Stimulated activated memory B cell treated with anti-CD40 and anti-IgM and Interleukin-4, amounts not matched to agents 10 μg/mL and 1 μg/mL and 100 μg/mL, for 72 hours (primary cell): ENCODE measurements around the gene LPP.

Source experiments
- ATAC-seq: fragments of 150-1000 bp; cut with Tn5 transposase; 2 replicates; pipeline ENCODE4 v1.10.0; 2021
- H3K27ac Mint-ChIP-seq: one replicate; pipeline ENCODE4 v1.8.0; 2022; ENCODE audit warnings: mild to moderate bottlenecking, mixed read lengths
- H3K27me3 Mint-ChIP-seq: one replicate; pipeline ENCODE4 v1.8.0; 2022; ENCODE audit warnings: mixed read lengths
- H3K36me3 Mint-ChIP-seq: one replicate; pipeline ENCODE4 v1.8.0; 2022; ENCODE audit warnings: mixed read lengths
- H3K4me1 Mint-ChIP-seq: one replicate; pipeline ENCODE4 v1.8.0; 2022; ENCODE audit warnings: mixed read lengths
- H3K4me3 Mint-ChIP-seq: one replicate; pipeline ENCODE4 v1.8.0; 2022; ENCODE audit warnings: mild to moderate bottlenecking, moderate library complexity, mixed read lengths
- H3K9me3 Mint-ChIP-seq: one replicate; pipeline ENCODE4 v1.8.0; 2022; ENCODE audit warnings: mixed read lengths

LPP gene

DNA sequence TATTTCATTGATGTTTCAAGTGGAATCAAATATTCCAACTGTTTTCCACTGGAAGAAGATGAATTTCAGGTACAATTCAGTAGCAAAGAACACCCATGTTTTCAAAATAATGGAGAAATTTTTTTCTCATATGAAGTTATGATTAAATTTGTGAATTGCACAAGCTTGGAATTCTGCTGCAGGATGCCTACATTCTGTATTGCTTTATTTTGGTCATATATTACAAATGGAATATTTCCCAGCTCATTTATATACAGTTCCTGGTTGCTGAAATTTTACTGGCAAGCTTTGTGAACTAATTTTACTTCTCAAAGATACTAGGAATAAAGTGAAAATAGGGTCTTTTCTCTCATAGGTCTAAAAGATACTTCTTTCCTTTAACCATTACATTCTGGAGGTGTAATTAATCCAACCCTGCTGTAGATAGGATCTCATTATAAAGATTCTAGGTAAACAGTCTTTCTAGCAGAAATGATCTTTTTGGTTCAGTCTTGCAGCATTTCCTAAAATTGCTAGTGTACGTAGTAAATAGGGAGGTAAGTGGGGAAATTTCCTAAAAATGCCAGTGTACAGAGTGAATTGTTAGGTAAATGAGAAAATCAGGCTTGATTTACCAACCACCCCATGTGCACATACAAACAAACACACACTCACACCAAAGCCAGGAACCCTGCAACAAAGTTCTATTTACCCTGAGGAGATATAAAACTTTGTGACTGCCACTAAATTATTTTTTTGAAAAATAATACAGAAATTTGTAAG lies 624.3 kb downstream of the LPP start:
- no peak for ATAC-seq
- Mint-ChIP-seq H3K27ac (no peak overlapping the region), H3K4me3 (no peak overlapping the region), H3K4me1 (no peaks in the 10 kb centered on the region), H3K36me3 (peaks cover 12% of the 10 kb centered on the region), H3K9me3 (no peaks in the 10 kb centered on the region), H3K27me3 (no peaks in the 10 kb centered on the region)

DNA sequence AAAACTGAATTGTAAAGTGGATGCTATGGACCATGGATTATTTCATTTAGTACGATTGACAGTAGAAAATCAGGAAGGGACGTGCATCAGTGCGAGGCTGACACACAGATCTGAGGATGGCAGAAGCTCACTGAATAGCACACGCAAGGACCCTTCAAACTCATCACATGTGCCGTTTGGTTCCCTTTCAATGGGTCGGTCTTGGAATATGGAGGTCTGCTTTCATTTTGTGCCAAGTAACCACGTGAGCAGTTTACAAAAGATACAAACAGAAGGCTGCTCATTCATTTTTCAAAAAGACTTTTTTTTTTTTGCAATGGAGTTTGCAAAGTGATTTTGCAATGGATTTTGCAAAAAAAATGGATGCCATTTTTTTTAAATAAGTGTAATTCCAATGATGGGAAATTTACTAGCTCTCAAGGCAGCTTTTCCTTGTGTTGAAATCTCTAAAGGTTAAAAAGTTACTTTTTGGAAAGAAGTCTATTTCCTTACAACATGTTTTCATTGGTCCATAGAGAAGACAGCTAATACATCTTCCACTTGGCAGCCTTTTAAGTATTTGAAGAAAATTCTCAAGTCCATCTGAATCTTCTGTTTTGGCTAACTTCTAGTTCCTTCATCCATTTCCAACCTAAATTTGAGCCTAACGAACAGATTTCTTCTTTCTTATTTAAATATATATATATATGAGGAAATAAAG lies 625.5 kb downstream of the LPP start:
- Mint-ChIP-seq H3K27ac (no peak overlapping the region), H3K4me1 (no peaks in the 10 kb centered on the region), H3K27me3 (no peaks in the 10 kb centered on the region), H3K9me3 (peaks cover 3% of the 10 kb centered on the region), H3K4me3 (no peak overlapping the region), H3K36me3 (peaks cover 12% of the 10 kb centered on the region)
- no peak for ATAC-seq

DNA sequence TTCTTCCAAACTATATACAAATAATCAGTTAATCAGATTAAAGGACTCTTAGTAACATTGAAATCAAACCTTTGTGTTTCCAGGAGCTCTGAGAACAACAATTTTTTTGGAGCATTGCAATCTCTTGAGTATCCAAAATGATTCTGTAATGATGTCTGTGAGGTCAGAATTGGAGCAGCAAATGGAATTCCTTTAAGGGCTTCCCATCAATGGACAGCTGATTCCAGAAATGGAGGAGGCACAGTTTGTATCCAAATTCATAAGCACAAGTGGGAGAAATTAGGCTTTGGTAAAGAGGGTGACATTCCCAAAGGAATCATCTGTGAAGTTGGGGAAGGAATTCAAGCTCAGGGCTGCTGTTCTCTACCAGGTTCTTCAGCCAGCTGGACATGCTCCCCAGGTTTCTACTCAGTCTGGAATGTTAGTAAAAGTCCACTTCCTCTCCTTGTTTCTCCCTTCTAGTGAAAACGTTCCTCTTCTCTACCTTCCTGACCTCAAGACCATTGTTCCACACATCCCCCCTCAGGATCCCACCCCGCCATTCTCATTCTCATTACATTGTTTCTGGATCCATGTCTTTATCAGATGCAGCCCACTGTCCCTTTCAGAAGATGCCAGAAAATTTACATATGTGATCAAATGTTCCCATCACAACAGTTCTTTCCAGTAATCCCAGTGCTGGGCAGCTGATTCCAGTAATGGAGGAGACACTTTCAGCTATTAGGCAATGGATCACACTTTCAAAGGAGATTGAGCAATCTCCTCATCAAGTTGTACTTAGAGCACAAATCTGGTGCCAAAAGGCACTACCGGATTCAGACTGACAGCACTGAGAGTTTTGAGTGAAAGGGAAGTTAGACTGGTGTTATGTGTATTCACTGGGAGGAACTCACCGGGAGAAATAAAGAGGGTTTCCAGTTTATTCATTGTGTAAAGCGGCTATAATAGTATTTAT lies 626.5 kb downstream of the LPP start:
- H3K27me3 Mint-ChIP-seq, result no peaks in the 10 kb centered on the region
- no peak overlapping the region for H3K4me3 Mint-ChIP-seq
- H3K36me3 Mint-ChIP-seq, result peaks cover 12% of the 10 kb centered on the region
- no peak overlapping the region for H3K27ac Mint-ChIP-seq
- H3K4me1 Mint-ChIP-seq, result no peaks in the 10 kb centered on the region
- peaks cover 3% of the 10 kb centered on the region for H3K9me3 Mint-ChIP-seq
- ATAC-seq, result no peak

GRCh38 chr3:188782613-188783124 lies 628.7 kb downstream of the LPP start:
- peaks cover 3% of the 10 kb centered on the region for H3K9me3 Mint-ChIP-seq
- no peaks in the 10 kb centered on the region for H3K27me3 Mint-ChIP-seq
- no peaks in the 10 kb centered on the region for H3K4me1 Mint-ChIP-seq
- H3K36me3 Mint-ChIP-seq, result peaks cover 12% of the 10 kb centered on the region
- H3K4me3 Mint-ChIP-seq, result no peak overlapping the region
- no peak overlapping the region for H3K27ac Mint-ChIP-seq
- ATAC-seq, result no peak

GRCh38 chr3:188786424-188786823 lies 632.5 kb downstream of the LPP start:
- peaks cover 3% of the 10 kb centered on the region for H3K9me3 Mint-ChIP-seq
- no peak overlapping the region for H3K27ac Mint-ChIP-seq

DNA sequence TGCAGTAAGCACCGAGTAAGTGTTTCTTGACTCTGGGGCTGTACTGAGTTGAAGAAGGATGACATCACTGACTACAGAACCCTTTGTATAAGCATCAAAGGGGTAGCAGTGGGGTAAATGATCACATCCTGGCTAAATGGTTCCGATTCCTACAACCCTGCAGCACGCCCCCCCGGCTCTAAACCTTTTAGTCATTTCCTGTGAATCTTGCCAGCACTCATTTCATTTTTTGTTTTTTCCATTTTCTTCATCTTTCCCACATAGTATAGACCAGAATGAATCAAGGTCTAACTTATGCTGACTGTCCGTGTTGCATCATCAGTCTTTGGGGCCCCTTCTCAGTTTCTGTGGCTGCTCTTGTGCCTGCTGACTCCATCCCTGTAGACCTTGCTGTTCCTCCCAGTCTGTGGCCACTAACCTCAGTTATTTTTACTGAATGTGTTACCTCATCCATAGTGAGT lies 634.7 kb downstream of the LPP start:
- peak; percentile 34 for ATAC-seq
- Mint-ChIP-seq H3K36me3 (no peaks in the 10 kb centered on the region), H3K9me3 (peaks cover 3% of the 10 kb centered on the region), H3K27me3 (no peaks in the 10 kb centered on the region), H3K27ac (no peak overlapping the region), H3K4me1 (no peaks in the 10 kb centered on the region), H3K4me3 (no peak overlapping the region)

More at GRCh38 chr3:188786424-188786823, 632.5 kb downstream of the LPP start:
- Mint-ChIP-seq H3K4me3 (no peak overlapping the region), H3K4me1 (no peaks in the 10 kb centered on the region), H3K36me3 (no peaks in the 10 kb centered on the region), H3K27me3 (no peaks in the 10 kb centered on the region)
- ATAC-seq, result no peak

GRCh38 chr3:188789251-188789650 lies 635.3 kb downstream of the LPP start:
- ATAC-seq, result no peak
- Mint-ChIP-seq H3K27ac (no peak overlapping the region), H3K4me1 (no peaks in the 10 kb centered on the region)

GRCh38 chr3:188791311-188791710 lies 637.4 kb downstream of the LPP start:
- no peak for ATAC-seq
- no peak overlapping the region for H3K4me3 Mint-ChIP-seq

More at GRCh38 chr3:188789251-188789650, 635.3 kb downstream of the LPP start:
- no peaks in the 10 kb centered on the region for H3K9me3 Mint-ChIP-seq
- no peak overlapping the region for H3K4me3 Mint-ChIP-seq
- H3K27me3 Mint-ChIP-seq, result no peaks in the 10 kb centered on the region
- no peaks in the 10 kb centered on the region for H3K36me3 Mint-ChIP-seq

DNA sequence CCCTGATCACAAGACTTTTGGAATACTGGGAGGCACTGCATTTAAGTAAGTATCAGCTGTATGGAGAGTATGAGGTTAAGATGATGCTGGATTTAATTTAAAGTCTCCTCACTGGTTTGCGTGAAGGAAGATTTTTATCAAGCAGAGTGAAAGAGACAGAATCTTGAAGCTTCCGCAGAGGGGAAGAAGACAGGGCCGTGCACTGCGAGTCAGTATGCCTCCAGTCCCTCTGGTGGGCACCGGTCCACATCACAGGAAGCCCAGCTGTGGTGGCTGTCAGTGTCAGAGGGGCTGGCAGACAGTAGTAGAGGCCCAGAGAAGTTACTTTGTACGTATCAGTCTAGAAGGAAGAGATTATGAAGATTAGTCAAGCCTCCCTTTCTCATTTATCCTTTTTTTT lies 638.8 kb downstream of the LPP start:
- no peak overlapping the region for H3K27ac Mint-ChIP-seq
- no peak for ATAC-seq
- H3K9me3 Mint-ChIP-seq, result no peaks in the 10 kb centered on the region
- peaks cover 18% of the 10 kb centered on the region for H3K4me1 Mint-ChIP-seq
- H3K4me3 Mint-ChIP-seq, result no peak overlapping the region
- H3K36me3 Mint-ChIP-seq, result no peaks in the 10 kb centered on the region
- H3K27me3 Mint-ChIP-seq, result no peaks in the 10 kb centered on the region

More at GRCh38 chr3:188791311-188791710, 637.4 kb downstream of the LPP start:
- no peaks in the 10 kb centered on the region for H3K36me3 Mint-ChIP-seq
- H3K9me3 Mint-ChIP-seq, result no peaks in the 10 kb centered on the region
- no peaks in the 10 kb centered on the region for H3K27me3 Mint-ChIP-seq
- no peak overlapping the region for H3K27ac Mint-ChIP-seq
- peaks cover 11% of the 10 kb centered on the region for H3K4me1 Mint-ChIP-seq

GRCh38 chr3:188796122-188796631 lies 642.2 kb downstream of the LPP start:
- peak; percentile 95 for ATAC-seq
- H3K36me3 Mint-ChIP-seq, result no peaks in the 10 kb centered on the region
- H3K4me3 Mint-ChIP-seq, result no peak overlapping the region
- no peaks in the 10 kb centered on the region for H3K27me3 Mint-ChIP-seq
- H3K4me1 Mint-ChIP-seq, result peaks cover 18% of the 10 kb centered on the region
- no peaks in the 10 kb centered on the region for H3K9me3 Mint-ChIP-seq
- H3K27ac Mint-ChIP-seq, result peak overlapping the region; percentile 7

DNA sequence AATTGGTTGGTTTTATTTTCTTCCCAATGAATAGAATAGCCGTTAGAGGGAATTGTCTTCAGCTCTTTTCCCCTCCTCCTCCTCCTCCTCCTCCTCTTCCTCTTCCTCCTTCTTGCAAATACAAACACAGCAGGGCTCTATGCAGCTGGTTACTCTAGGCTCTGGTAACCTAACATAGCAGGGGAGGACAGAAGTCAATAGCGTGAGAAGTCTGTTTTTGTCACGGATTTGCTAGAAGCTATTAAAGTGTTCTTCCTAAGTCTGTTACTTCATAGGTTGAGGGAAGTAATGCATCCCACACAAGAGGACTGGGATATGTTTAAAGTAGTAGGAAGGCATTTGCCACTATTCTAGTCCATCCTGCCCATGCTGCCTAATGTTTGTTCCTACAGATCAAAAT lies 643.1 kb downstream of the LPP start:
- Mint-ChIP-seq H3K36me3 (no peaks in the 10 kb centered on the region), H3K4me3 (no peak overlapping the region), H3K9me3 (no peaks in the 10 kb centered on the region), H3K27me3 (no peaks in the 10 kb centered on the region), H3K27ac (peak overlapping the region; percentile 7), H3K4me1 (peaks cover 18% of the 10 kb centered on the region)
- ATAC-seq, result no peak

DNA sequence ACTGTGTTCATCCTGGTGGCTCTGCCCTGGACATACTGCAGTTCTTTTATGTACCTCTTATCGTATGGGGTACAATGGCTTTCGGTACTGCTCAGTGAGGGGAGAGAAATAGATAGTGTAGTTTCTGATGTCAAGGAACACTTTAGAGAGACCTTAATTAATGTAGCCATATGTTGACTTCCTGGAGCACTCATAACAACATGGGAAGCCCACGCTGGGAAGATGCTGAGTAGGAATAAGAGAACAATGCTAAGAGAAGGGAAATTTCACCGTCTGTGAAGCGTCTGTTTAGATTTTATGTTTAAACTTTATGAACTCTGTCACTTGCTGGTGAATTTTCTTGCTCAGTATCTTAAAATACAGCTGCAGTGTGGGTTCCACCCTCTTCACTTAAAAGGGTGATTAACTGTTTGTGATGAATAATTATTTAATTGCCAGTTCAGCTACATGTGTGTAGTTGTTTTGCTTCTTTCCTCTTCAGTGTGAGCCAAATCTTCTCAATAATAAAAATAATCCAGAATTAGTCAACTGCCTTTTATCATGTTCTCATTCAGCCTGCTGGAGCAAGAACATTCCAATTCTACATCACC lies 644.7 kb downstream of the LPP start:
- H3K27me3 Mint-ChIP-seq, result no peaks in the 10 kb centered on the region
- H3K4me3 Mint-ChIP-seq, result no peak overlapping the region
- no peaks in the 10 kb centered on the region for H3K9me3 Mint-ChIP-seq
- H3K36me3 Mint-ChIP-seq, result no peaks in the 10 kb centered on the region
- ATAC-seq, result no peak
- peaks cover 18% of the 10 kb centered on the region for H3K4me1 Mint-ChIP-seq
- H3K27ac Mint-ChIP-seq, result no peak overlapping the region

- Mint-ChIP-seq H3K27ac (no peak overlapping the region), H3K4me1 (peaks cover 7% of the 10 kb centered on the region), H3K9me3 (peaks cover 6% of the 10 kb centered on the region), H3K4me3 (no peak overlapping the region), H3K27me3 (no peaks in the 10 kb centered on the region), H3K36me3 (peaks cover 9% of the 10 kb centered on the region)
- ATAC-seq, result no peak
Measured at GRCh38 chr3:188801393-188801792, 647.4 kb downstream of the LPP start.

DNA sequence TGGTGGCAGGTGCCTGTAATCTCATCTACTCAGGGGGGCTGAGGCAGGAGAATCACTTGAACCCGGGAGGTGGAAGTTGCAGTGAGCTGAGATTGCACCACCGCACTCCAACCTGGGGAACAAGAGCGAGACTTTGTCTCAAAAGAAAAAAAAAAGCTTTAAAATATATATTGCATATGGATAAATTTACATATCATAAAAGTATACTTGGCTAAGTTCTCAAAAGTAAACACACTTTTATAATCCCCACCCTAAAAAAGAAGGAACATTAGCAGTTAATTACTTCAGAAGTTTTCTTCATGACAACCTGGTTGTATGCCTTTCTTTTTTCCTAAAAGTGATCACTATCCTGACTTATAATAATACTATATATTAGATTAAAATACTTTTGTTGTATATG lies 648.7 kb downstream of the LPP start:
- H3K4me1 Mint-ChIP-seq, result no peaks in the 10 kb centered on the region
- no peaks in the 10 kb centered on the region for H3K27me3 Mint-ChIP-seq
- no peak for ATAC-seq
- peaks cover 17% of the 10 kb centered on the region for H3K9me3 Mint-ChIP-seq
- H3K4me3 Mint-ChIP-seq, result no peak overlapping the region
- peaks cover 19% of the 10 kb centered on the region for H3K36me3 Mint-ChIP-seq
- H3K27ac Mint-ChIP-seq, result no peak overlapping the region
